Measurements from ENCODE around the gene TSPAN9.

The TSPAN9 gene

GRCh38 chr12:3241621-3242020 is 164.4 kb downstream of the TSPAN9 start:
- Histone ChIP-seq H3K27me3 (ENCODE audit: low read length) (no peaks in the 10 kb centered on the region), H3K27ac (ENCODE audit: low read depth, low read length) (no peak overlapping the region), H3K9ac (ENCODE audit: low read length) (no peak overlapping the region), H4K20me1 (ENCODE audit: low read depth, low read length) (no peaks in the 10 kb centered on the region), H3F3A (ENCODE audit: insufficient read depth) (no peaks in the 10 kb centered on the region), H3K4me2 (ENCODE audit: low read depth, low read length, poor library complexity, severe bottlenecking) (no peak overlapping the region), H3K9me3 (ENCODE audit: insufficient read depth, low read length) (no peaks in the 10 kb centered on the region), H3K36me3 (ENCODE audit: low read length) (no peaks in the 10 kb centered on the region), H3K79me2 (ENCODE audit: insufficient read depth, low read length) (no peaks in the 10 kb centered on the region), H2AFZ (ENCODE audit: low read depth, low read length, severe bottlenecking) (no peak overlapping the region), H3K4me3 (ENCODE audit: insufficient read depth, low read length, poor library complexity, severe bottlenecking) (no peak overlapping the region), H3K9me2 (replicated peaks; ENCODE audit: insufficient read depth, low read length) (no peaks in the 10 kb centered on the region)
- TF ChIP-seq EZH2phosphoT487 (conservative IDR thresholded peaks at IDR 0.05; ENCODE audit: low read length) (no peak), CTCF (IDR thresholded peaks at IDR 0.05; ENCODE audit: insufficient read depth, low read length, poor library complexity, severe bottlenecking) (no peak)

GRCh38 chr12:3242199-3242863 is 165.2 kb downstream of the TSPAN9 start:
- Histone ChIP-seq H3K4me2 (ENCODE audit: low read depth, low read length, poor library complexity, severe bottlenecking) (no peak overlapping the region), H3K36me3 (ENCODE audit: low read length) (no peaks in the 10 kb centered on the region), H4K20me1 (ENCODE audit: low read depth, low read length) (no peaks in the 10 kb centered on the region), H3K9ac (ENCODE audit: low read length) (no peak overlapping the region), H3K27ac (ENCODE audit: low read depth, low read length) (no peak overlapping the region), H3K9me2 (replicated peaks; ENCODE audit: insufficient read depth, low read length) (no peaks in the 10 kb centered on the region), H3K27me3 (ENCODE audit: low read length) (no peaks in the 10 kb centered on the region), H3F3A (ENCODE audit: insufficient read depth) (no peaks in the 10 kb centered on the region), H3K79me2 (ENCODE audit: insufficient read depth, low read length) (no peaks in the 10 kb centered on the region), H3K9me3 (ENCODE audit: insufficient read depth, low read length) (no peaks in the 10 kb centered on the region), H2AFZ (ENCODE audit: low read depth, low read length, severe bottlenecking) (no peak overlapping the region), H3K4me3 (ENCODE audit: insufficient read depth, low read length, poor library complexity, severe bottlenecking) (no peak overlapping the region)
- TF ChIP-seq CTCF (IDR thresholded peaks at IDR 0.05; ENCODE audit: insufficient read depth, low read length, poor library complexity, severe bottlenecking) (no peak), EZH2phosphoT487 (conservative IDR thresholded peaks at IDR 0.05; ENCODE audit: low read length) (no peak)

GRCh38 chr12:3243376-3244084 is 166.4 kb downstream of the TSPAN9 start:
- no peaks in the 10 kb centered on the region for H3K9me3 ChIP-seq (ENCODE audit: insufficient read depth, low read length)
- H3K36me3 ChIP-seq (ENCODE audit: low read length), result no peaks in the 10 kb centered on the region
- H3K4me2 ChIP-seq (ENCODE audit: low read depth, low read length, poor library complexity, severe bottlenecking), result no peak overlapping the region
- H3K79me2 ChIP-seq (ENCODE audit: insufficient read depth, low read length), result no peaks in the 10 kb centered on the region
- TF ChIP-seq CTCF (IDR thresholded peaks at IDR 0.05; ENCODE audit: insufficient read depth, low read length, poor library complexity, severe bottlenecking) (no peak), EZH2phosphoT487 (conservative IDR thresholded peaks at IDR 0.05; ENCODE audit: low read length) (no peak)
- no peak overlapping the region for H3K4me3 ChIP-seq (ENCODE audit: insufficient read depth, low read length, poor library complexity, severe bottlenecking)
- no peaks in the 10 kb centered on the region for H3F3A ChIP-seq (ENCODE audit: insufficient read depth)
- no peaks in the 10 kb centered on the region for H3K9me2 ChIP-seq (replicated peaks; ENCODE audit: insufficient read depth, low read length)
- no peak overlapping the region for H2AFZ ChIP-seq (ENCODE audit: low read depth, low read length, severe bottlenecking)
- H4K20me1 ChIP-seq (ENCODE audit: low read depth, low read length), result no peaks in the 10 kb centered on the region
- no peak overlapping the region for H3K9ac ChIP-seq (ENCODE audit: low read length)
- H3K27me3 ChIP-seq (ENCODE audit: low read length), result no peaks in the 10 kb centered on the region
- H3K27ac ChIP-seq (ENCODE audit: low read depth, low read length), result no peak overlapping the region

Measured in SU-DHL-6 (cell line).